Left ventricle myocardium inferior (tissue), 1 donor: ENCODE results near the gene RFTN1. TPM values are rescaled to one million over a fixed set of nuclear protein-coding genes. Genes with fewer than 3 reads are reported as not detected.

Experiments
- DNase-seq: peaks from one replicate; pipeline ENCODE4 v3.0.0-alpha.2; 2020
- H3K27ac ChIP-seq: fragments of 200-600 bp; replicated peaks from 2 replicates; pipeline ENCODE4 v1.8.0; 2021
- H3K27me3 ChIP-seq: fragments of 200-600 bp; 2 replicates; pipeline ENCODE4 v1.8.0; 2021; ENCODE audit warnings: low read depth
- H3K36me3 ChIP-seq: fragments of 200-600 bp; 2 replicates; pipeline ENCODE4 v1.8.0; 2021
- H3K4me1 ChIP-seq: fragments of 200-600 bp; 2 replicates; pipeline ENCODE4 v1.8.0; 2021
- H3K4me3 ChIP-seq: fragments of 200-600 bp; 2 replicates; pipeline ENCODE4 v1.8.0; 2021; ENCODE audit warnings: mild to moderate bottlenecking, moderate library complexity
- H3K9me3 ChIP-seq: fragments of 200-600 bp; replicated peaks from 2 replicates; pipeline ENCODE4 v1.8.0; 2021
- intact Hi-C: fragments of 100-400 bp; cut with micrococcal nuclease; formaldehyde crosslinking; loops from one replicate; pipeline ENCODE4 v1.11.0; 2022
- total RNA-seq: library from RNA; stranded (reverse); fragmentation: NEBNext Ultra II Directional; extraction: Animal tissue kit (Norgen Biotek cat#: 25700); gene quantifications from one replicate; pipeline ENCODE4 v1.2.1, GENCODE V29; 2021
- TF ChIP-seq, protein P1 (sequence below): fragments of 200-600 bp; IDR thresholded peaks from 2 replicates; pipeline ENCODE4 v1.8.0; 2021; ENCODE audit warnings: antibody characterized with exemption, mild to moderate bottlenecking, borderline replicate concordance
- donor health status: DM: no; HTN: yes; CAD: no; lungs with severe emphysema.

The RFTN1 gene
- total RNA-seq, 1 donor from 2014 or later = 22.9 TPM

DNA sequence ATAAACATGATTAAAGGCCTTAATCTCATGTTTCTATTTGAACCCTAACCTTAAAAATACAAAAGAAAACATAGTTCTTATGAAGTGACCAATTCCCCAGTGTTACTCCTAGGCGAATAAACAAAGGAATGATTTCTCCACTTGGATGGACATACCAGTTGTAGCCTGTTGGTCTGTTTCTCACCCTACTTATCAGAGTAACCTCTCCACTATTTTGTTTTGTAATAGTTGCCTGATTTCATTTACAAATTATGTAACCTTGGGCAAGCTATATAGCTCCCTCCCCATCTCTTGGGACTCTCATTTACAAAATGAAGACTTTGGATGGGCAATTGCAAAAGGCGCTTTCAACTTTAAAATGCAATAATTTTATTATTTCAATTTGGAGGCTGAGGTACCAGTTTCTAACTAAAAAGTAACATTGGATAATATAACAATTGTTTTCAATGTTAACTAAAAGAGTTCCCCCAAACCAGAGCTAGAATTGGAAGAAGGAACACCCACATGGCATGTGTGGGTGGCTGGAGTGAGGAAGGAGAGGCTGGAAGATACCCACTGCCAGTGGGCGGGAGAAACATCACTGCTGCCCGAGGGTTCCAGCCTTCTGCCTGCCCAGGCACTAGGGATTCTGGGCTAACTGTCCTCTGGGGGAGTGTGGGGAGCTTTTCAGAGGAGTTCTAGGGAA, 74.2 kb downstream of the RFTN1 start:
- intact Hi-C loops = no loop called here
- Histone ChIP-seq H3K4me1 (peaks cover 50% of the 10 kb centered on the region), H3K36me3 (no peaks in the 10 kb centered on the region), H3K27ac (peak overlapping the region; percentile 79), H3K9me3 (no peaks in the 10 kb centered on the region), H3K4me3 (no peak overlapping the region), H3K27me3 (no peaks in the 10 kb centered on the region)
- TF ChIP-seq, protein P1, sequence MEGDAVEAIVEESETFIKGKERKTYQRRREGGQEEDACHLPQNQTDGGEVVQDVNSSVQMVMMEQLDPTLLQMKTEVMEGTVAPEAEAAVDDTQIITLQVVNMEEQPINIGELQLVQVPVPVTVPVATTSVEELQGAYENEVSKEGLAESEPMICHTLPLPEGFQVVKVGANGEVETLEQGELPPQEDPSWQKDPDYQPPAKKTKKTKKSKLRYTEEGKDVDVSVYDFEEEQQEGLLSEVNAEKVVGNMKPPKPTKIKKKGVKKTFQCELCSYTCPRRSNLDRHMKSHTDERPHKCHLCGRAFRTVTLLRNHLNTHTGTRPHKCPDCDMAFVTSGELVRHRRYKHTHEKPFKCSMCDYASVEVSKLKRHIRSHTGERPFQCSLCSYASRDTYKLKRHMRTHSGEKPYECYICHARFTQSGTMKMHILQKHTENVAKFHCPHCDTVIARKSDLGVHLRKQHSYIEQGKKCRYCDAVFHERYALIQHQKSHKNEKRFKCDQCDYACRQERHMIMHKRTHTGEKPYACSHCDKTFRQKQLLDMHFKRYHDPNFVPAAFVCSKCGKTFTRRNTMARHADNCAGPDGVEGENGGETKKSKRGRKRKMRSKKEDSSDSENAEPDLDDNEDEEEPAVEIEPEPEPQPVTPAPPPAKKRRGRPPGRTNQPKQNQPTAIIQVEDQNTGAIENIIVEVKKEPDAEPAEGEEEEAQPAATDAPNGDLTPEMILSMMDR = no peak
- DNase-seq = no peak

DNA sequence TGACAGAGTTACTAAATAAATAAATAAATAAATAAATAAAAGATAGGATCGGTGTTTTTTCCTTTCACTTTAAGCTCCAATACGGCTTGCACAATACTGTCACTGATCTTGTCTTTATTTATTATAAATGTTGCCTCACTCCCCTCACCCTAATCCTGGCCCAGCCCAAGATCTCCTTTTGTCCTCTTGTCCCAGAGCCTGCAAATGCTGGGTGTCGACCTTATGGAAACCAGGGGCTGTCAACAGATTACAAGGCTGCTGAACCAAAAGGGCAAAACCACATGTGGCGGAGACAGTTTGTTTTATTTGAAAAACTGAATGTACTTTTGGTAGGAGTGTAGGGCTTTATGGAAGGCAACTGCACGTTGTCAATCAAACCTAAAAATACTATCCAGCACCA, 75.9 kb downstream of the RFTN1 start:
- H3K27ac ChIP-seq = peak overlapping the region; percentile 79
- TF ChIP-seq, protein P1 = no peak
- peaks cover 11% of the 10 kb centered on the region for H3K36me3 ChIP-seq
- H3K4me1 ChIP-seq = peaks cover 53% of the 10 kb centered on the region
- intact Hi-C loops = no loop called here
- no peak overlapping the region for H3K4me3 ChIP-seq
- no peaks in the 10 kb centered on the region for H3K9me3 ChIP-seq
- DNase-seq = no peak
- no peaks in the 10 kb centered on the region for H3K27me3 ChIP-seq

DNA sequence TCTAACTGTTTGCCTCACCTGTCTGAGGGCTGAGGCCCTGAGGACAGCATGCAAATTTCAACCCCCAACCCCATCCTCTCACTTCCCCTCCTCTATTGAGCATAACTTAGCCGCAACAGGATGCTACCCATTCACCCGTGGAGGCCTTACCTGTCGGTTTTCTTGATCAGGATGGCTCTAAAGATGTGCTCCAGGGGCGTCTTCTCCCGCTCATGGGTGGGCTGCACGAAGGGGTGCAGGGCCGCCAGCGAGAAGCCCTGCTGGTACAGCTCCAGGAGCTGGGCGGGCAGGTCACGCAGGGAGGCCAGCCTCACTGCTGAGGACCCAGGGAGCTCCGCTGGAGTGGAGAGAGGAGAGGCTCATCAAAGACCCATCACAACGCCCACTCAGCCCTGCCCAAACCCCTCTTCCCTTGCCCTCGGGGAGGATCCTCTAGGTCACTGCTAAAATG, 79.8 kb downstream of the RFTN1 start:
- Histone ChIP-seq H3K4me1 (peaks cover 40% of the 10 kb centered on the region), H3K27ac (no peak overlapping the region), H3K36me3 (peaks cover 33% of the 10 kb centered on the region), H3K4me3 (no peak overlapping the region), H3K9me3 (no peaks in the 10 kb centered on the region), H3K27me3 (no peaks in the 10 kb centered on the region)
- no peak for DNase-seq
- TF ChIP-seq, protein P1 = no peak
- intact Hi-C loops = no loop called here

DNA sequence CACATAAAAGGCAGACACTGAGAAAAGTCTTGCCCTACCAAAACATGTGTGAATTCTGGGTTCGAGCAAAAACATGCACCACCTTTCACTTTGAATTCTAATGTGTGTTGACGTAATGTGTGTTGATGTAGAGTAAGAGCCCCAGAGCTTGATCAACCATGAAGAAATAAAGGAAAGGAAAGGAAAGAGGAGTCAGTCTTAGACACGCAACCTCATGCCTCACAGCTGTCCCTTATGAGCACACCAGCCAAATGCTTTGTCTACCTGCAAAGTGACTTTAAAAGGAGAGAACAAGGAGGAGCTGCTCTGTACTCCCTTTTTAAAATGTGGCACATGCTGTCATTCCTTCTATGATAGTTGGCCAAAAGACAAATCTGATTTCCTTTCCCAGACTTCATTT, 80.8 kb downstream of the RFTN1 start:
- Histone ChIP-seq H3K4me3 (no peak overlapping the region), H3K4me1 (peaks cover 40% of the 10 kb centered on the region), H3K9me3 (no peaks in the 10 kb centered on the region), H3K27me3 (no peaks in the 10 kb centered on the region), H3K36me3 (peaks cover 33% of the 10 kb centered on the region), H3K27ac (no peak overlapping the region)
- DNase-seq = no peak
- TF ChIP-seq, protein P1 = no peak
- intact Hi-C loops = no loop called here

DNA sequence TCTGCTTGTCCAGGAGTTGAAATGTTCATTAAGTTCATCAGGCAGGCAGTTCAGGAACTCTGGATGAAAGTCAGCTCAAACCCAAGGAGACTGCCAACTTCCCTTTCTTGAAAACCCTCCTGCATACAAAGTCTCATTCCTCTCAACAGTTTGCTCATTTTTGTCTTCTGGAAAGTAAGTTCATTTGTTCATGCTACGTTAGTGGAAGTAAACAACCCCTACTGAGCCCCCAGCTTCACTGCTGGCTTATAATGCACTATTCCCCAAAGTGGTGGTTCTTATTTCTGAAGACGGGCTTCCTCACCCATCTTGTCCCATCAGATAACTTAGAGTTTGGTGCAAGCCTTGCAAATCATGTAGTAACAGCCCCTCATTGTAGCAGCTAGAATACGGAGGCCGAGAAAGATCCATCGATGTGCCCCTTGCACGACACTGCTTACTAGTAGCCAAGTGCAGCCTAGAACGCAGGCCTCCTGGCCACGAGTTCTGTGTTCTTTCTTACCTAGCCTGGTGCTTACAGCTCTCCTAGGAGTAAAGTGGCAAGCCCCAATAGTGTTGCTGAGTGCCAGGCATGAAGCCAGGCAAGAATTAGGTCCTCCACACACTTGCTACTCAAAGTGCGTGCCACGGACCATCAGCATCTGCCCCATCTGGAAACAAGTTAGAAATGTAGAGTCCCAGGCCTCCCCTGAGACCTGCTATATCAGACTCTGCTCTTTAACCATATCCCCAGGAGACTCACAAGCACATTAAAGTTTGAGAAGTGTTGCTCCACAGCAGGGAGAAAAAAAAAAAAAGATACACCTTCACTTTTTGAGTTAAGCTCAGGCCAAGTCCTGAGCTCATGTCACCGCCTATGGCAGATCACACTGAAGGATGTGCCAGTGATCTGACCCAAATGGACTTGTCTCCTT, 82.5 kb downstream of the RFTN1 start:
- no peaks in the 10 kb centered on the region for H3K27me3 ChIP-seq
- H3K9me3 ChIP-seq = no peaks in the 10 kb centered on the region
- H3K4me1 ChIP-seq = peaks cover 43% of the 10 kb centered on the region
- peaks cover 33% of the 10 kb centered on the region for H3K36me3 ChIP-seq
- H3K27ac ChIP-seq = peak overlapping the region; percentile 17
- no peak overlapping the region for H3K4me3 ChIP-seq
- TF ChIP-seq, protein P1 = no peak
- DNase-seq = no peak
- intact Hi-C loops = no loop called here
